GM04503 (cell line): ENCODE results near the gene BASP1.
"Not testable (repeated sequence)": the region's sequence is repeated elsewhere in the genome, so short reads cannot be mapped to it uniquely, and the experiment has no call there.

Experiments used
- DNase-seq: peaks from one replicate; pipeline ENCODE4 v3.0.0-alpha.2; 2012; ENCODE audit warnings: low read depth

BASP1 gene

GRCh38 chr5:17289681-17290539 lies 72.5 kb downstream of the BASP1 start:
- no peak for DNase-seq

DNA sequence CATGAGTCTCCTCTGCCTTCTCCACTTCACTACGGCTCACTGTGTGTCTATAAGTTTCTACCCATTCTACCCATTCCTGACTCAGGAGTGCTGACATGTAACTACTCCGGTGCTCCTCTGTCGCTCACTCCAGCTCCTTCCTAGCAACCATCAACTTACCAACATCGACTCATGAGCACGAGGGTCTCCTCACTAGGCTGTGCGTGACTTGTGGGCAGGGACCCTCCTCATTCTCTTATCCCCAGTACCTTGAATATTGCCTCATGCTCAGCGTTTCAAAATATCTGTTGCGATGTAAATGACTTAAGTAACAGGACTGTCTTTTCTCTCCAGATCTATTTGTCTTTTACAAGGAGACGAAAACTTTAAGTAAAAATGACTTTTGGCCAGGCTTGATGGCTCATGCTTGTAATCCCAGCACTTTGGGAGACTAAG lies 73.1 kb downstream of the BASP1 start:
- DNase-seq, result no peak

DNA sequence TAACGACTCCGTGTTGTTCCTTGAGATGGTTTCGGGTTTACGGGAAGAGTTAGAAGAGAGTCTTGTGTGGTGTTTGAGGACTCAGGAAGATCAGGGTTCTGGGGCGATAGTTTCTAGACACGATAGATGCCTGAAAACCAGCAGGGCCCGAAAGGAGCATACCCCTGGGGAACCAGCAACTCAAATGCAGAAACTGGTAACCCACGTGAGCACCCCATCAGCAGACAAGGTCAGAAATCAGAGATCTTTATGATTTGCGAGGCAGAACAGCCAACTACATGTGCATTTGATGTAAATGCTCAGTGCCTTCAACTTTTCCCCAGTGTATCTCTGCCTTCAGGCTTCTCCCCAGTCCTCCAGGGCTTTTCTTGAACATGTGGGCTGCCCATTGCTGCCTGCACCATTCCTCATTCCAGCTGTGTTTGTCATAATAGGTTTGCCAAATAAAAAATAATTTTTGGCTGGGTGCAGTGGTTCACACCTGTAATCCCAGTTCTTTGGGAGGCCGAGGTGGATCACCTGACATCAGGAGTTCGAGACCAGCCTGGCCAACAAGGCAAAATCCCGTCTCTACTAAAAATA lies 75.1 kb downstream of the BASP1 start:
- no peak for DNase-seq

DNA sequence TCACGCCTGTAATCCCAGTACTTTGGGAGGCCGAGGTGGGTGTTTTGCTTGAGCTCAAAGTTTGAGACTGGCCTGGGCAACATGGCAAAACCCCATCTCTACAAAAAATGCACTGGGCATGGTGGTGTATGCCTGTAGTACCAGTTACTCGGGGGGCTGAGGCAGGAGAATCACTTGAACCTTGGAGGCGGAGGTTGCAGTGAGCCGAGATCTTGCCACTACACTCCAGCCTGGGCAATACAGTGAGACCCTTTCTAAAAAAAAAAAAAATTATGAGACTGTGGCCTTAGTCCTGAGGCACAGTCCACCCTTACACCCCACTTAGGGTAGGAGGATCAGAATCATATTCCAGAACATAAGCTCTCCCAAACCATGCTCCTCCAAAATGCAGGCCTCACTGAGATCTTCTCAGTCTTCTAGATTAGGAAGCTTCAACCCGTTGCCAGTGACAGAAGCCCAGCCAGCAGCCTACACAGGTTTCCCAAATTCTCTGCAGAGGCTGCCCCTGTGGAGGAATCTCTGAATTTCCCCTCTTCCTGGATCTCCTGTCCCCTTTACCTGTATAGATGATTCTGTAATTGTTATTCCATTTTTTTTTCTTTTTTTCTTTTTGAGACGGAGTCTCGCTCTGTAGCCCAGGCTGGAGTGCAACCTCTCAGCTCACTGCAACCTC lies 77.3 kb downstream of the BASP1 start:
- no peak for DNase-seq

DNA sequence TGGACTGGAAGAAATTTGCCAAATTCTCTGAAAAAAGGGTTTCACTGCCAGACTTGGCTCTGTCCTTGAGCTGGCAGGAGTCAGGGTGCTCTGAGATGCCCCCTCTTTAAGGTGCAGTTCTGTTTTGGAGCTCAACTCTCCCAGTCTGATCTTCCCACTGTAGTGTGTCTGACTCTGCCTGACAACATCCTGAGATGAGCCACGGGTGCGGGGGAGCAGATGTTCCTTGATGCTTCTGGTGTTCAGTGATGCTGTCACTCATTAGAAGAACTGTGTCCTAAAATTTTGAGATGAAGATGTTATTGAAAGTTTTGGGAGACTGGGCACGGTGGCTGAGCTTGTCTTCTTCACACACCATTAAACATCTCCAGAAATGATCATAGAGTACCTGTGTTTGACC lies 78.2 kb downstream of the BASP1 start:
- DNase-seq, result no peak

DNA sequence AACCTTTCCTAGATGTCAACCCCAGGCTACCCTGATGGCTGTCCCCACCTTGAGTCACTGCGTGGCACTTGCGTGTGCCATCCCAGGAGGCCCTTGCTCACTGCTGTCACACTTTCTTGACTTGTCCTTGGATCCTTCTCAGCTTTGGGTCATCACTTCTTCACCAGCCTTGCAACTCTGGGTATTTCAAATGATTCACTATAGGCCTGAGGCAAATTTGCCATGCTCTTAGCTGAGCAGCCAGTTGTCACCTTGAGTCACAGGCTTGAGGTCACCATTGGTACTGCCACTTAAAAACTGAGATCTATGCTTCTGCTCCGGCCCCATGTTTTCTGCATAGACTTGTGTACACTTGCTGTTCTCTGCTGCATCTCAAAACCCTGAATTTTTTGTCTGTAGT lies 84.7 kb downstream of the BASP1 start:
- no peak for DNase-seq

DNA sequence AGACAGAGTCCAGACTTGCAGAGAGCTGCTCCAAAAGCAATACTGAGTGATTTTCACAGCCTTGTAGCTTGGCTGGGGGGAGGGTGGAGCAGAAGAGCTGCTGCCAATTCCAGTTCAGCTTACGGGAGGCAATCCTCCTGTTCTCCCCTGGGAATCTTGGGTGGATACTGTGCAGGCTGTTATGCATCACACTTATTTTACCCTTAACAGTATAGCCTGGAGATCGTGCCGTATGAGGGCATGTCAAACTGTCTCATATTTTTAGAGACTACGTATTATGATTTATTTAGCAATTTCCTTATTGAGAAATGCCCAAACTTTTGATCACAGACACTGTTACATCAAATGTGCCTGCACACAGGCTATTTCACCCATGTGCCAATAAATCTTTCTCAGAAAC lies 85.2 kb downstream of the BASP1 start:
- no peak for DNase-seq

- no peak for DNase-seq
These were observed 86.9 kb downstream of the BASP1 start for GRCh38 chr5:17304282-17304681.

GRCh38 chr5:17305017-17305416 lies 87.6 kb downstream of the BASP1 start:
- no peak for DNase-seq

GRCh38 chr5:17305964-17306725 lies 88.7 kb downstream of the BASP1 start:
- peak; percentile 54 for DNase-seq

DNA sequence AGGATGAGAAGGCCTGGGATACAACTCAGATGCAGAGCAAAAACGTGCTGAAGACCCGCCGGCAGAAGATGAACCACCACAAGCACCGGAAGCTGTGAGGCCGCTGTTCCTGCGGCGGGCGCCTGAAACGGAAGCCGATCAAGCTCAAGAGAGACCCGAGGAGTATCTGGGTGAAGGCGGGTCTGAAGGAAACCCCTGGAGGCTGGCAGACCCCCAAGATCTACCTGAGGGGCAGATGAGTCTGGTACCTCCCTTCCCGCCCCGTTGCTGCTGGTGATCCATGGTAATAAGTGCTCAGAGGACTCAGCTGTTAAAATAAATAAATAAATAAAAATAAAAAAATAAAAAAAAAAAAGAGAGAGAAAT lies 89.3 kb downstream of the BASP1 start:
- no peak for DNase-seq

DNA sequence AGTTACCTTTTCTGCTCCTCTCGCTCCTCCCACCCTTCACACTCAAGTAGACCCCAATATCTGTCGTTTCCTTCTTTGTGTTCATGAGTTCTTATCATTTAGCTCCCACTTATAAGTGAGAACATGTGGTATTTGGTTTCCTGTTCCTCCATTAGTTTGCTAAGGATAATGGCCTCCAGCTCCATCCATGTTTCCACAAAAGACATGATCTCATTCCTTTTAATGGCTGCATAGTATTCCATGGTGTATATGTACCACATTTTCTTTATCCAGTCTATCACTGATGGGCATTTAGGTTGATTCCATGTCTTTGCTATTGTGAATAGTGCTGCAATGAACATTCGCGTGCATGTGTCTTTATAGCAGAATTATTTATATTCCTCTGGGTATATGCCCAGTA lies 90.0 kb downstream of the BASP1 start:
- DNase-seq, result not testable (repeated sequence)

DNA sequence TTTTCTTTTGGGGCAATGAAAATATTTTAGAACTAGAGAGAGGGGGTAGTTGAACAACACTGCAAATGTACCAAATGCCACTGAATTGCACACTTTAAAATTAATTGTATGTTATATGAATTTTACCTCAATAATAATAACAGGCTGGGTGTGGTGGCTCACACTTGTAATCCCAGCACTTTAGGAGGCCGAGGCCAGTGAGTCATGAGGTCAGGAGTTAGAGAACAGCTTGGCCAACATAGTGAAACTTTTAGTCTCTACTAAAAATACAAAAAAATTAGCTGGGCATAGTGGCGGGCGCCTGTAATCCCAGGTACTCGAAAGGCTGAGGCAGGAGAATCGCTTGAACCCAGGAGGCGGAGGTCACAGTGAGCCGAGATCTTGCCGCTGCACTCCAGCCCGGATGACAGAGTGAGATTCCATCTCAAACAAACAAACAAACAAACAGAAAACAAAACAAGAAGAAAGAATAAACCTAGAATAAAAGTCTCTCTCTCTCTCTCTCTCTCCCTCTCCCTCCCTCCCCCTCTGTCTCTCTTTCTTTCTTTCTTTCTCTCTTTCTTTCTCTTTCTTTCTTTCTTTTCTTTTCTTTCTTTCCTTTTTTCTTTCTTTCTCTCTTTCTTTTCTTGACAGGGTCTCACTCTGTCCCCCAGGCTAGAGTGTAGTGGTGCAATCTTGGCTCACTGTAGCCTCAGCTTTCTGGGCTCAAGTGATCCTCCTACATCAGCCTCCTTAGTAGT lies 91.1 kb downstream of the BASP1 start:
- no peak for DNase-seq

DNA sequence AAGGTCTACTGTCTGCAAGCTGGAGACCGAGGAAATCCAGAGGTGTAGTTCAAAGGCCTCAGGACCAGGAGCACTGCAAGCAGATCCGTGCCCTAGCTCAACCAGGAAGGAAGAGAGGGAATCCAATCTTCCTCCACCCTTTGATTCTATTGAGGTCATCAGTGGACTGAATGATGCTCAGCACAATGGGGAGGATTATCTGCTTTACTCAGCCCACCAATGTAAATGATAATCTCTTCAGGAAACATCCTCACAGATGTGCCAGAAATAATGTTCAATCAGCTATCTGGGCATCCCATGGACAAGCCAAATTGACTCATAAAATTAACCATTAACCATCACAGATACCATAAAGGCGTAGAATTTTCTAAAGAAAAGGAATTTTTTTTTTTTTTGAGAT lies 92.0 kb downstream of the BASP1 start:
- DNase-seq, result no peak

DNA sequence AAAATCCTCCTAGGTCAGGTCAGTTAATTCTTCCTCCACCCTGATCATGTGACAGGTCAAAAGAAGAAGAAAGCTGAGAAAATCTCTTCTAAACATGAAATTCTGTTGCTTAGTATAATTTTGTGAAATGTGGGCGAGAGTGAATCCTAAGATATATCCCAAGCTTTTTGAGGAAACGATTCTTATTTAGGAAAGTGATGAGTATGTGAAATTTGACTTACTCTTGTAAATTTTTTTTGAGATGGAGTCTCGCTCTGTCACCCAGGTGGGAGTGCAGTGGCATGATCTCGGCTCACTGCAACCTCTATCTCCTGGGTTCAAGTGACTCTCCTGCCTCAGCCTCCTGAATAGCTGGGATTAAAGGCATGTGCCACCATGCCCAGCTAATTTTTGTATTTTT lies 93.1 kb downstream of the BASP1 start:
- DNase-seq, result not testable (repeated sequence)

- DNase-seq, result not testable (repeated sequence)
These were observed 94.4 kb downstream of the BASP1 start for GRCh38 chr5:17311811-17312210.

- no peak for DNase-seq
These were observed 94.9 kb downstream of the BASP1 start for GRCh38 chr5:17312358-17312757.

DNA sequence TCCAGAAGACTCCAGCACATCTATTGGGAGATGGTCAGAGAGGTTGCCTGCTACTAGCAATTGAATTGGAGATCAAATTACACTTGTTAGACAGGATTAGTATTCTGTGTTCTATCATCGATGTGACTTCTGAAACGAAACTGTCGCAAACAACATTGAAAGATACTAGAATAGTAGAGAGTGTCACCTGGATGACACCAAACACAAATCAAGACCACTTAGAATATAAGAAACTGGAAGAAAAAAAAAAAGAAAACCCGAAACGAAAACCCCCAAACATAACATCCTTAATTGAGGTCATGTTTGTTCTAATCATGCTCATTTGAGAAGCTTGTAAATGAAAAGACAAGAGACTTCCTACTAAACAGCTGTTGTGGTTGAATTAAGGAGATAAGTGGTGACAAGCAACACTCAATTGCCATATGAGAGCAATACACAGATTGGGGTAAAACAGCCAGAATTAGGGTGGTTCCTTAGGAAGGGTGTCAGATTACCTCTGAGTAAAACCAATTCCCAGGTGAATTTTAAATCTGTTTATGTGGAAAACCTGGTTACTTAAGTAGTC lies 97.6 kb downstream of the BASP1 start:
- no peak for DNase-seq

- no peak for DNase-seq
These were observed 98.3 kb downstream of the BASP1 start for GRCh38 chr5:17315710-17316221.

GRCh38 chr5:17316970-17317459 lies 99.6 kb downstream of the BASP1 start:
- DNase-seq, result no peak

DNA sequence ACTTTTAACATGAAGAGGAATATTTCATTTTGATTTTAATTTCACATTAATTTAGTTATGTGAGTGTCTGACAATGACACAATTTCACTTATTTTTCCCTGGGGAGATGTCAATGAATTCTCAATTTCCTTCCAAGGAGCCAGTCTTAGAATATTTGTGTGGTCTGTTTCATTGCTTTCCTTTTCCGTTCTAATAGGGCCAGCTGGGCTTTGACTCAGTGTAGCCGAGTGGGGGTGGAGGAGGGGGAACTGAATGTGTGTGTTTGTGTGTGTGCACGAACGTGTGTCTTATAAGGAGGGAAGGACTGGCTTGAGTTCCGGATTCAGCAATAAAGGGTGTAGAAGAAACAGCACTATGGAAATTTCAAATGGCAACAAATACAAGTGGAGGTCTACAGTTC lies 100.0 kb downstream of the BASP1 start:
- DNase-seq, result no peak
